Measurements from ENCODE around the gene PEA15. TPM values are rescaled to one million over a fixed set of nuclear protein-coding genes. Genes with fewer than 3 reads are reported as not detected.

The PEA15 gene
- total RNA-seq, 3 donors from 2014 or later: 69.8 to 128 (median 127) TPM

DNA sequence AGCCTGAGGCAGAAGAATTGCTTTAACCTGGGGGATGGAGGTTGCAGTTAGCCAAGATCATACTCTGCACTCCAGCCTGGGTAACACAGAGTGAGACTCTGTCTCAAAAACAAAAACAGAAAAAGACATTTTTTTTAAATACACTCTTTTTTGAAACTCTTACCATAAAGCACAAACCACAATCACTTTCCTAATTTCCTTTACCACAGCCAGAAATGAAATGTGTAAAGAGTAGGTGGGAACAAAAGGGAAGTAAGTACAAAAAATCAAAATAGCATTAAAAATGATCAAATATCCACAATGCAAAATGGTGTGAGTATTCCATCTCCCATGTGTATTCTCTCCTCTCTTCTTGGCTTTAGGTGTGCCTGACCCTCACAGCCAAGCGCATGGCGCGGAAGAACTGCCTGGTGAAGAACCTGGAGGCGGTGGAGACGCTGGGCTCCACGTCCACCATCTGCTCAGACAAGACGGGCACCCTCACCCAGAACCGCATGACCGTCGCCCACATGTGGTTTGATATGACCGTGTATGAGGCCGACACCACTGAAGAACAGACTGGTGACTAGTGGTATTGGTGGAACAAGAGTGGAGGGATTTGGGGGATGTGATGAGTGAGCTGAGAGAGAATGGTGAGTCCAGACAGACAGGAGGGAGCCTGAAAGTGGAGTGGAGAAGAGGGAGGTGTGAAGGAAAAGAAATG, 38.9 kb upstream of the PEA15 start:
- Histone ChIP-seq H3K27ac (no peak overlapping the region), H3K27me3 (no peaks in the 10 kb centered on the region), H3K36me3 (no peaks in the 10 kb centered on the region), H3K4me3 (no peak overlapping the region), H3K4me1 (no peaks in the 10 kb centered on the region), H3K9me3 (no peaks in the 10 kb centered on the region)
- DNase-seq (ENCODE audit: low spot score in 2 of 2): no peak
- intact Hi-C loops (cut with DNase I; ENCODE audit: low total_unique reads): no loop called here
- TF ChIP-seq POLR2A (IDR thresholded peaks at IDR 0.05): no peak
- TF ChIP-seq, protein P1, sequence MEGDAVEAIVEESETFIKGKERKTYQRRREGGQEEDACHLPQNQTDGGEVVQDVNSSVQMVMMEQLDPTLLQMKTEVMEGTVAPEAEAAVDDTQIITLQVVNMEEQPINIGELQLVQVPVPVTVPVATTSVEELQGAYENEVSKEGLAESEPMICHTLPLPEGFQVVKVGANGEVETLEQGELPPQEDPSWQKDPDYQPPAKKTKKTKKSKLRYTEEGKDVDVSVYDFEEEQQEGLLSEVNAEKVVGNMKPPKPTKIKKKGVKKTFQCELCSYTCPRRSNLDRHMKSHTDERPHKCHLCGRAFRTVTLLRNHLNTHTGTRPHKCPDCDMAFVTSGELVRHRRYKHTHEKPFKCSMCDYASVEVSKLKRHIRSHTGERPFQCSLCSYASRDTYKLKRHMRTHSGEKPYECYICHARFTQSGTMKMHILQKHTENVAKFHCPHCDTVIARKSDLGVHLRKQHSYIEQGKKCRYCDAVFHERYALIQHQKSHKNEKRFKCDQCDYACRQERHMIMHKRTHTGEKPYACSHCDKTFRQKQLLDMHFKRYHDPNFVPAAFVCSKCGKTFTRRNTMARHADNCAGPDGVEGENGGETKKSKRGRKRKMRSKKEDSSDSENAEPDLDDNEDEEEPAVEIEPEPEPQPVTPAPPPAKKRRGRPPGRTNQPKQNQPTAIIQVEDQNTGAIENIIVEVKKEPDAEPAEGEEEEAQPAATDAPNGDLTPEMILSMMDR (IDR thresholded peaks at IDR 0.05): no peak
- TF ChIP-seq POLR2AphosphoS5 (IDR thresholded peaks at IDR 0.05): no peak

- Histone ChIP-seq H3K4me1 (no peaks in the 10 kb centered on the region), H3K9me3 (no peaks in the 10 kb centered on the region), H3K27ac (no peak overlapping the region), H3K27me3 (no peaks in the 10 kb centered on the region), H3K4me3 (no peak overlapping the region), H3K36me3 (no peaks in the 10 kb centered on the region)
- intact Hi-C loops (cut with DNase I; ENCODE audit: low total_unique reads): loop anchor here (1.0 kb wide), 1 partner anchor 31 kb away; no protein-coding TSS in a partner anchor
- DNase-seq (ENCODE audit: low spot score in 2 of 2): peak in 1 of 2 donors; percentile 43
- TF ChIP-seq POLR2A (IDR thresholded peaks at IDR 0.05) (no peak), POLR2AphosphoS5 (IDR thresholded peaks at IDR 0.05) (no peak)
- TF ChIP-seq, protein P1 (IDR thresholded peaks at IDR 0.05): no peak
Measured at GRCh38 chr1:160167056-160167455, 38.1 kb upstream of the PEA15 start.

GRCh38 chr1:160167580-160167979, 37.6 kb upstream of the PEA15 start:
- no peak for DNase-seq (ENCODE audit: low spot score in 2 of 2)
- Histone ChIP-seq H3K4me3 (no peak overlapping the region), H3K4me1 (no peaks in the 10 kb centered on the region), H3K36me3 (no peaks in the 10 kb centered on the region), H3K27ac (no peak overlapping the region), H3K9me3 (no peaks in the 10 kb centered on the region), H3K27me3 (no peaks in the 10 kb centered on the region)
- intact Hi-C loops (cut with DNase I; ENCODE audit: low total_unique reads): loop anchor here (1.0 kb wide), 1 partner anchor 31 kb away; no protein-coding TSS in a partner anchor
- TF ChIP-seq POLR2A (IDR thresholded peaks at IDR 0.05) (no peak), POLR2AphosphoS5 (IDR thresholded peaks at IDR 0.05) (no peak)
- TF ChIP-seq, protein P1 (IDR thresholded peaks at IDR 0.05): no peak

DNA sequence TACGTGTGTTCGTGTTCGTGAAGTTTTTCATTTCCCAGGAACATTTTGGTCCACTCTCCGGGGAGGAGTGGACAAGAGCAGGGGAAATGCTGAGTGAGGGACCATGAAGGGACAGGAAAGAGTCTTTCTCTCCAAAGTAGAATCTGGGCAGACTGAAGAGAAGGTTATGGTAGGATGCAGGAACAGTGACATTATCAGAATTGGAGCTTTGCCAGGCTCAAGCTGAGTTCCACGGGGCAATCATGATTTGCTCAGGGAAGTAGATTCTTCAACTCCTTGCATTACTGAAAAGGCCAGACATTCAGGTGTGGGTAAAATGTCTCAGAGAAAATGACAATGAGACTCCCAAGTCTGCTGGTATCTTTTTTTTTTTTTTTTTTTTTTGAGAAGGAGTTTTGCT, 37.2 kb upstream of the PEA15 start:
- no peaks in the 10 kb centered on the region for H3K4me1 ChIP-seq
- no peak for DNase-seq (ENCODE audit: low spot score in 2 of 2)
- TF ChIP-seq POLR2A (IDR thresholded peaks at IDR 0.05) (no peak), POLR2AphosphoS5 (IDR thresholded peaks at IDR 0.05) (no peak)
- TF ChIP-seq, protein P1 (IDR thresholded peaks at IDR 0.05): no peak
- no peak overlapping the region for H3K27ac ChIP-seq
- intact Hi-C loops (cut with DNase I; ENCODE audit: low total_unique reads): no loop called here
- no peaks in the 10 kb centered on the region for H3K36me3 ChIP-seq
- no peaks in the 10 kb centered on the region for H3K9me3 ChIP-seq
- no peaks in the 10 kb centered on the region for H3K27me3 ChIP-seq
- no peak overlapping the region for H3K4me3 ChIP-seq

- intact Hi-C loops (cut with DNase I; ENCODE audit: low total_unique reads): no loop called here
- Histone ChIP-seq H3K36me3 (no peaks in the 10 kb centered on the region), H3K27me3 (no peaks in the 10 kb centered on the region), H3K4me1 (no peaks in the 10 kb centered on the region), H3K4me3 (no peak overlapping the region), H3K9me3 (no peaks in the 10 kb centered on the region), H3K27ac (no peak overlapping the region)
- TF ChIP-seq, protein P1 (IDR thresholded peaks at IDR 0.05): no peak
- TF ChIP-seq POLR2A (IDR thresholded peaks at IDR 0.05) (no peak), POLR2AphosphoS5 (IDR thresholded peaks at IDR 0.05) (no peak)
- no peak for DNase-seq (ENCODE audit: low spot score in 2 of 2)
Measured at GRCh38 chr1:160168609-160169369, 36.4 kb upstream of the PEA15 start.

Data from breast epithelium (tissue), 4 donors.